Ovary (tissue), 3 donors: ENCODE results near the gene PLTP.

Source experiments
- CTCF ChIP-seq, 3 donors: fragments of 450-650 bp in 2 of 3; fragments of 200-600 bp in 1 of 3; IDR thresholded peaks; one replicate each; pipeline versions ENCODE4 v1.5.1 to v1.8.0; 2016 to 2022; ENCODE audit warnings: antibody characterized with exemption in 3 of 3, mild to moderate bottlenecking in 1 of 3
- EP300 ChIP-seq: sonication (generic); formaldehyde crosslinking; IDR thresholded peaks from one replicate; pipeline ENCODE4 v1.6.1; 2017; ENCODE audit warnings: antibody characterized with exemption
- POLR2A ChIP-seq: fragments of 450-650 bp; IDR thresholded peaks from one replicate; pipeline ENCODE4 v1.6.1; 2017; ENCODE audit warnings: antibody characterized with exemption, mild to moderate bottlenecking, moderate library complexity
- donor health status: DM: no; HTN: no; CAD: no.

- TF ChIP-seq CTCF (IDR thresholded peaks at IDR 0.05) (no peak), POLR2A (no peak), EP300 (no peak)
Measured at GRCh38 chr20:45893831-45894230, 18.1 kb downstream of the PLTP start.
